Suppressor macrophage treated with lipopolysaccharide for 1 hour (primary cell): ENCODE results near the gene CCDC167.

Experiments
- DNase-seq, 3 donors: peaks; one replicate each; pipeline ENCODE4 v3.0.0-alpha.2; 2020 to 2022

The CCDC167 gene

DNA sequence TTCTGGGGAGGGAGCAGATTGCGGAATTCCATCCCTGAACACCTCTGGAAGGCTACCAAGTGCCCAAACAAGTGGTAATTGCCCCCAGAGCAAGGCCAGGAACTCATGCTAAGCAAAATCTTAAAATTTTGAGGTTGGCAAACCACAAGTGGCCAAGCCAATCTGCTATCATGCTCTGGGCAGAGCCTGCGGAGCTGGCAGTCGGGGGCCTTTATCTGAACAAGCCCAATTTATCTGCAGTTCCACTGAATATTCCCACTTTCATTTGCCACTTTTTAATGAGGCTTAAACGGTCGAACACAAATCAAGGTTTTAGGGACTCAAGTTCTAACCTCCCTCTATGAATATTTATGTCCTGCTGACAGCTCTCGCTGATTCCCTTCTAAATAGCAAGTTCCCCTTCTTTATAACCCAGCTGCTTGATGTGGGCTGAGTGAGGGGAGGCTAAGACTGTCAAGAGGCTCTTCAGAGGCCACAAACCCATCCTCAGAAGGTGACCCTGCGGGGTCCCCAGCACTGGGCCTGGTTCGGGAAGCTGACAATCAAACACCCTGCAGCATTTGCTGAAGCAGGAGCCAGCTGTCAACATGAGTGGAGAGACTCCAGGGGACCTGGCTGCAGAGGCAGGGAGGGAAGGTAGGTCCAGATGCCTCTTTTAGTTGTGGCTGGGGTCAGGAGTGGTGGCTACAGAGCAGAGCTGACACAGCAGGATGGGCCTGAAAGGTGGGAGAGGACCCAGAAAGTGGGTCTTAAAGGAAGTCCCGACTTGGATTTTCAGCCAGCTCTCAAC, 11.9 kb downstream of the CCDC167 start:
- no peak for DNase-seq

GRCh38 chr6:37486121-37486839, 13.4 kb downstream of the CCDC167 start:
- DNase-seq = no peak

- no peak for DNase-seq
Observed at GRCh38 chr6:37485291-37485702, 14.4 kb downstream of the CCDC167 start.

DNA sequence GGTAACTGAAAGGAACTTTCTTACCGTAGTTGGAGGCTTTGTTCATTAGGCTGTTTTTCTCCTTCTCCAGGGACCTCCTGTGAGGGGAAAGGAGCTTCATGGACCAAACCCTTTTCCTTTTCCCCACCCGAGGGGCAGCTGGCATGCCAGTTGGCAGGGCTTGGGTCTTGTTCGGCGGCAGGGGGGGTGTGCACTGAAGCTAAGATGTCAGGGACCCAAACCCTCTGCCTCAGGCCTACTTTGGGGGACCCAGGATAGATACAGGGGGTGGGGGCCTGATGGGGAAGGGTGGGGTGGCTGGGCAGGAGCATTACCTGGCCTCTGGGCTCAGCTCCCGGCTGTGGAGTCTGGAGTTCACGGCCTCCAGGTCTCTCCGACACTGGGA, 14.9 kb downstream of the CCDC167 start:
- DNase-seq = no peak

DNA sequence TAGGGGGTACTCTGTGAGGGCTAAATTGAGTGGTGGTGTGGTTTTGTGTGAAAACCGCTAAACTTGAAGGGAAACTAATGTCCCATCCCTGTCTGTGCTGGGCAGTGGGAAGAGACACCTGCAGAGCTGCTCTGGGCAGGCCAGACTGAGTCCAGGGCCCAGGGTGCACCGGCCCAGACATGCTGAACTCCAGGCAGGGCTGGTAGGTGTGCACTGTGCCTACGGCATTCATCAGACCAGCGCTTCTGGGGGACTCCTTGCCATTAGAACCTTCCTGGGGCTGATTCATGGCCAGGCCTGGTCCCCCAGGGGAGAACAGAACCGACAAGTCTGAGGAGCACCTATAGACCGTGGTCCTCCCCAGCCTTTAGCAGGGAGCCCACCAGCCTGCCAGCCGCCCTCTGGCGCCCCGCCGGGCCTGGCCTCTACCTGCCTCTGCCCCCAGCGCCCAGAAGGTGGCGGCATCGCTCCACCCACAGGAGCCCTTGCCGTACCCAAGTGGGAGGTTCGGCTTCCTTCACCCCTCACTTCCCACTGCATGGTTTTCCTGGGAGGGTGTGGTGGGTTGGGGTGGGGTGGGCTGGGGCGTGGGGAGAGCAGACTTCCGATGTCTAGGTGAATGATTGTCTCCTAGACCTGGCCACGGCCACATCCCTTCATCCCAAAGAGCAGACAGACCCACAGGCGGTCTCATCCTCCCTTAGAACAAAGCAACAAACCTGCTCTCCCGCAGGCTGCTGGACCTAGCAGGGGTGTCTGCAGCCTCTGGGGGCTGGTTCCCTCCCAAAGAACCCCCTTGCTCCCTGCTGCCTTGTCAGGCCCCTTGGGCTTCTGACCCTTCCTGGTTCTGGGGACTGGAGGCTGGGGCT, 15.5 kb downstream of the CCDC167 start:
- DNase-seq = peak; percentile 52 to 75 (median 57)

GRCh38 chr6:37483252-37483901, 16.3 kb downstream of the CCDC167 start:
- no peak for DNase-seq

- DNase-seq = no peak
Observed at GRCh38 chr6:37482606-37483251, 17.0 kb downstream of the CCDC167 start.

DNA sequence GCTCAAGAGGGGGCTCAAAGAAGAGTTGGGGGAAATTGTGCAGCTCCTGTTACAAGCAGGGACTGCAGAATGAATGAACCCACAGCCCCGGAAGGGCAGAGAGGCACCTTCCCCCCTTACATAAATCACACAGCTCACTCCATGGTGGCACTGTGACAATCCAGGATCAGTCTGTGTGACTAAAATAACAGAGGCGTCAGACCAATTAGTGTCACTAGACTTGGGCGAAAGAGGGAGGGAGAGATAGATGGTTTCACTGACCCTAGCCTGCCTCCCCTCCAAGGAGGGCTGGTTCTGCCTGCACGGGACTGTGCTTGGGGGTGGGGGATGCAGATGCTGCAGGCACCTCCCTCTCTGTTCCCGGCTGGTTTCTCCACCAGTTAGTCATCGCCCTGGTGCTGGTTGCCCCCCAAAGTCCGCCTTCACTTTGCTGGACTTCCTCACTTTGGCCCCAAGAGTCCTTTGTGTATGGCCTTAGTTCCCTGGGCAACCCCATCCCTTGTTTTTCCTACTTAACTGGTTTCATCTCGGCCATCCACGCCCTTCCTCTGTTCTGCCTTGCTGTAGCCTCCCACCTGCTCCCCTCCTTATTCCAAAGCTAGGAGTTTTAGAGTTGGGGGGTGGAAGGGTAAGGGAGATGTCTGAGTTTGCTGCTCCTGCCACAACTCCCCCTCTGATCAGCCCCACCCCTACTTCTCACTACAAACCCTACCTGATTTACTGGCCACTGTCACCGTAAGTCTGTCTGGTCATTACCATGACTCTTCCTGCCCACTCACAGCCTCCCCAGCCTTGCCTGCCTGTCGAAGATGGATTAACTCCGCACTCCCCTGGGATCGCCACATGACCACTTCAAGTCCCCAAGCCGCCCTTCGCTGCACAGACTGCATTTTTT, 17.7 kb downstream of the CCDC167 start:
- no peak for DNase-seq

DNA sequence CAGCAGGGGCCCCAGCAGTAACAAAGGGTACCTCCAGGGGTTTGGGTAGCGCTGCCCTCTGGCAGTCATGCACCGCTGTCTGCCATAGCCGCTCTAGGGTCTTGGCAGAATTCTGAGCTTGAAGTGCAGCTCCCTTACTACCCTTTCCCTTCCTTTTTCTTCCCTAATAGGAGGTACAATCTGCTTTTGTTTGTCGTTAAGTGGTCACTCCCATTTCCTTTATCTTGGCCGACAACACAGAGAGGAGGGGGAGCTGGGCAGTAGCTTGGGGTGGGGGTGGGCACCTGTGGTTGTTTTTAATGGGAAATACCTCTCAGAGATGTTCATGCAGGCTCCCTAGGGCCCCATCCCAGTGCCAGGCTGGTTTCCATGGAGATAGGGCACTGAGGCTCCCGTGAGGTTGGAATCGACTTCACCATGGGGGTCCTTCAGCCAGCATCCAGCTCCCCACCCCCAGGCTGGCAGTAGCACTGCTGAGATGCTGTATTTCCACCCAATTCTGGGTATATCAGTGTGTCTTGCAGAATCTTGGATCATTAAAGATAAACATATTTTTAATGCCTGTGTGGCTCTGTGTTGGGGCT, 18.6 kb downstream of the CCDC167 start:
- DNase-seq = no peak

DNA sequence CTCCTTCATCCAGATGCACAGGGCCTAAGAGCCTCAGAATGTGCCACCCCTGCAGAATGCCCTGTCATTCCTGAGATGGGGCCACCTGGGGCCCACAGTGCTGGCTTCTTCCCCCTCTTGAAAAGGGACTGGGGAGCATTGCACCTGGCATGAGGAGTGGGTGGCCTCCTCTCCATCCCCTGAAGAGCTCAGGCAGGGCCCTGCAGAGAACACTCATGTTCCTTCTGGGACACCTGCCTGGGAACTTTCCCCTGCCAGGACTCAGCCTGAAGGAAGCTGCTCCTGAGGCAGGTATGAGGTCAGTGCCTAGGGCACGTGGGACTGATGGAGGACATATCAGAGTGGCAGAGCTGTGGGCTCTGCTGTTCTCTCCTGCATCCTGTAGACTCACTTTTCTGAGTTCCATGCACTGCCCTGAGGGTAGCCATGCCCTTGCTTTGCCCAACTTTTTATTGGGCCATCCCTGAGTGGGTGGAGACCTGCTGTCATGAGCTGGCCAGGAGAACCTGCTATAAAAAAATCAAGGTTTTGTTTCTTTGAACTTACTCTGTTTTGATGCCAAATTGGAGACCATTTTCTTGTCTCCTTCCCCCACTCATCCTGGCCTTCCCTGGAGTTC, 19.5 kb downstream of the CCDC167 start:
- DNase-seq = no peak

GRCh38 chr6:37479266-37479854, 20.3 kb downstream of the CCDC167 start:
- DNase-seq = no peak

DNA sequence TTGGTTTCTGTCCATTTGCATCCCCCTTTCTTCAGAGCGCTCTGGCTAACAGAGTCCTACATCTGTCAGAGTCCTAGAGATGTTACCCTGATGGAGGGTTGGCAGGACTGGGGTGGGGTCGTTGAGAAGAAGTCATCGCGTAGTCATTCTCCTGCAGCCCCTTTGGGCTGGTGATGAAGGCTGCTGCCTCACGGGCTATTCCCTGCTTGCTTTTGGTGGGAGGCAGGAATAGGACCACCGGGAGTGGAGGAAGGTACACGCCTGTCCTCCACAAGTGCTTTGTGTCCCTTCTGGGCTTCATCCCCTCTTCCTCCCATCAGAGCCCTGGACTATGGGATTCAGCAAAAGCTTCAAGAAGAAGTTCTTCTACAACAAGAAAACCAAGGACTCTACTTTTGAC, 20.9 kb downstream of the CCDC167 start:
- no peak for DNase-seq

DNA sequence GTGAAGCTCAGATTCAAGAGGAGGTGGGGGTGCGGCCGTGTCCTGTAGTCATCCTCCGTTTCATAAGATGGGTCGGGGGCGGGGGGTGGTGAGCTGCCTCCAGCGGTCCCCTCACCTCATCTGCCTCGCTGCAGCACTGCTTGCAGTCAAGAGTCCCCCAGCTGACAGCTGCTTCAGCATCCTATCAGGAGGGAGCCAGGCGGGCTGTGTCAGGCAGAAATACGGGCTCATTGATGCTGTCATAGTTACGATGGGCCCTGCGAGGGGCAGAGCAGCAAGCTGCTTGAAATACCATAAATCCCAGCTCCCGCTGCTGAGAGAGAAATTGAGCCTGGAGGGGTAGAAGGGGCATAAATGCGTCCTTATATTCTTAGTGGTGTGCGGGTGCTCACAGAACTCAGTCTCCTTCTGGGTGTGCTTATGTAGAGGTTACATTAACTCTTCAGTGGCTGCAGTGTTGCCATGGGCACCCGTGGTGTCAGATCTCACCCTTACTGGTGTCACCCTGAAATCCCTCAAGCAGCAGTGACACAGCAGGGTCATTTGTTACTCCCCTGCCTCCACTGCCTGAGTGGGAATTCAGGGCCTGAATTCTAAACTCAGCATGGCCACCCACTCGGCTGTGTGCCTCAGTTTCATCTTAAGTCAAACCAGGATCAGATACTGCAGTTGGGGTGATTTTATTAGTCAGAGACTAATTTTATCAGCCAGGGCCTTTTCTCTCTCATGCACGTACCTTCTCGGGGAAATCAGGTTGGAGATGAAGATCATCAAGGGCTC, 21.8 kb downstream of the CCDC167 start:
- DNase-seq = no peak

GRCh38 chr6:37477191-37477590, 22.5 kb downstream of the CCDC167 start:
- DNase-seq = no peak

DNA sequence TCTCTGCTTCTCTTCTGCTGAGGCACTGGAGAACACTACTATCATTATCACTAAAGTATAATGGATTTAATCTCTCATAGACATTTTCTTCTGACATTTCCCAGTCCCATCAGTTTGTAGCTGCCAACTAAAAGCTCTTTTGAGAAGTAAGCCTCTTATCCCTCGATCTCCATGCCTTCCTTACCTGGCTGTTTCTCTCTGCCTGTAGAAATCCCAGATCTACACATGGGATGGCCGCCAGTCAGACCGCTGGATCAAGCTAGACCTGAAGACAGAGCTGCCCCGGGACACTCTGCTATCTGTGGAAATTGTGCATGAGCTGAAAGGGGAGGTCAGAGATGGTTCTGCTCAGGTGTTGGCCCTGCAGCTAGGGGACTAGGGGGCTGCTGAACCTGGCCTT, 25.4 kb downstream of the CCDC167 start:
- DNase-seq = no peak

DNA sequence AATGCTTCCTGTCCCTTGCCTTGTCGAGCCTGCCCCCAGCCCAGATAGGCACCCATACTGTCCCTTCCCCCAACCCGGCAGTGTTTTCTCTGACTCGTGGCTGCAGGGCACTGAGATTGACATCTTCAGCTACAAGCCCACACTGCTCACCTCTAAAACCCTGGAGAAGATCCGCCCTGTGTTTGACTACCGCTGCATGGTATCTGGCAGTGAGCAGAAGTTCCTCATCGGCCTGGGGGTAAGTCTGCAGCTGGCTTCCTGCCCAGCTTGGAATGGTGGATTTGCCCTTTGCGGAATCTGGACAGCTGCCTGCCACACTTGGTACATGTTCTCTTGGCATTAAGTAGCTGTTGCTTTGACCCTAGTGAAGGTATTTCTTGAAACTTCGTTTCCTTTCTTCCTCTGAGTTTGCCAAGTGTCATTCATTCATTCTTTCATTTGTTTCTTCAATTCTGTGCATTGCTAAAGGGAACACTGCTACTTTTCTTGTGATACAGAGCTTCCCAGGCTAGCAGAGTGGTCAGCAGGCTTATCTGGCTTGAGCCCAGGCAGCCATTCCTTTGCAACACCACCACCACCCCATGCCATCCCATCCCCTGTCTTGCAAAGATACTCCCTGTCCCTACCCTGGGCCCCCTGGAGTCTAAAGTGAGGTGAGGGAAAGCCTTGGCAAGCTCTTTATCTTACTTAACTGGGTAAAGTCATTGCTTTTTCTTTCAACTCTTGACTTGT, 26.2 kb downstream of the CCDC167 start:
- no peak for DNase-seq

DNA sequence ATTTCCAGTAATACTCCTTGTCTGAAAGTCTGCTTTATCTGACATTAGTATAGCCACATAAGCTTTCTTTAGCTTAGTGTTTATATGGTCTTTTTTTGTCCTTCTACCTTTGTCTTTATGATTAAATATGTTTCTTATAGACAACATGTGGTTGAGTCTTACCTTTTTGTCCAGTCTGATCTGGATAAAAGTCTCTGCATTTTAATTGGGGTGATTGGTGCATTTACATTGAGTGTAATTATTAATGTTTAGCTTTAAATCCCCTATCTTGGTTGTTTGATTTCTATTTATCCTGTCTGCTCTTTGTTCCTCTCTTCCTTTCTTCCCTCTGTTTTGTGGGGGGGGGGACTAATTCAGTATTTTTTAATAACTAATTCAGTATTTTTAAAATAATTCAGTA, 32.0 kb downstream of the CCDC167 start:
- no peak for DNase-seq

DNA sequence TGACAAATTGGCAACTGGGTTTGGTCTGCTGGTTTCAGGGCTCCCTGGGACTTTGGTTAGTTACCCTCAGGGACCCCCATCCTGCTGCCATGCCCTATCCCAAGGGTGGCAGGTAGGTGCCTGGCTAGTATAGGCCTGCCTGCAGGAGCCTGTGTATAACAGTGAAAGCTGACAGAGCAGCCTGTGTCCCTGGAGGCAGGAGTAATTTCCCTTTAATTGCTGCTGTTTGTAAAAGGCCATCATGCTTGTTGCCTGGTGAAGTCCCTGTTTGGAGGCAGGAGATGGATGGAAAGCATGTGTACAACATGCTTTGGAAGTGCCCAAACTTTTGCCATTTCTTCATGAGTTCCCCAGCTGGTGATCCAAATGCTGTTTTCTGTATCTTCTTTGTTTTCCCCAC, 36.6 kb downstream of the CCDC167 start:
- DNase-seq = no peak

GRCh38 chr6:37460805-37461204, 38.9 kb downstream of the CCDC167 start:
- no peak for DNase-seq
